Right atrium auricular region (tissue), 2 donors: ENCODE data around the gene EPHA2. TPM values are rescaled to one million over a fixed set of nuclear protein-coding genes. Genes with fewer than 3 reads are reported as not detected.

Source experiments
- DNase-seq: peaks from one replicate; pipeline ENCODE4 v3.0.0-alpha.2; 2019; ENCODE audit warnings: low spot score
- H3K27ac ChIP-seq, 2 donors: fragments of 200-600 bp; sonication (generic); 1 replicate in 1 of 2; 2 replicates in 1 of 2; pipeline ENCODE4 v1.5.1; 2016 to 2019
- H3K27me3 ChIP-seq, 2 donors: fragments of 200-600 bp; sonication (generic); one replicate each; pipeline versions ENCODE4 v1.5.1 to v1.6.0; 2017 to 2019
- H3K36me3 ChIP-seq: fragments of 200-600 bp; sonication (generic); one replicate; pipeline ENCODE4 v1.5.1; 2016
- H3K4me1 ChIP-seq, 2 donors: fragments of 200-600 bp; sonication (generic); one replicate each; pipeline versions ENCODE4 v1.5.1 to v1.6.0; 2017 to 2019
- H3K4me3 ChIP-seq, 2 donors: fragments of 200-600 bp; sonication (generic); 1 replicate in 1 of 2; 2 replicates in 1 of 2; pipeline ENCODE4 v1.5.1; 2017 to 2019; ENCODE audit warnings: mild to moderate bottlenecking in 1 of 2, moderate library complexity in 1 of 2
- H3K9me3 ChIP-seq, 2 donors: fragments of 200-600 bp; sonication (generic); one replicate each; pipeline ENCODE4 v1.5.1; 2019
- total RNA-seq, 2 donors: library from RNA; depleted of rRNA; stranded (reverse); fragments of >200 nt; gene quantifications; one replicate each; pipeline ENCODE4 v1.1.0, GENCODE V29; 2016
- TF ChIP-seq, protein P1 (sequence below), 2 donors: fragments of 200-600 bp; sonication (generic); IDR thresholded peaks; one replicate each; pipeline ENCODE4 v1.5.1; 2019; ENCODE audit warnings: antibody characterized with exemption in 2 of 2

EPHA2 gene
- total RNA-seq, 2 donors from 2014 or later: 17.5 to 43.5 TPM

DNA sequence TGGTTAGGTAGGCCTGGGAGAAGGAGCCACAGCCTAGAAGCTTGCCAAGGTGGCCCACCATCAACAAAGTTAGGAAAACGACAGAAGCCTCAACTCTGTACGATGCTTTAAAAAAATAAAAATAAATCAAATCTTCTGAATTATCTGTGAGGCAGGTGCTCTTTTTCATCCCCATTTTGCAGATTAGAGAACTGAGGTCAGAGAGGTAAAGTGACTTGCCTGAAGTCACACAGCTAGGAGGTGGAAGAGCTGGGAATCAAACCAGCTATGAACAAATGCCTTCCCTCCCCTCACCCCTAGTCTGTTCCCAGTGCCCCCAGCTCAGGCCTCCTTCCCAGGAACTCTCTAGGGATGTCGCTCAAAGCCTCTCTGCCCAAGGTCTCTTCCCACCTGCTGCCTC, 30.4 kb downstream of the EPHA2 start:
- Histone ChIP-seq H3K27ac (no peak overlapping the region), H3K27me3 (no peaks in the 10 kb centered on the region), H3K4me3 (no peak overlapping the region), H3K4me1 (peaks cover 0 to 30% of the 10 kb centered on the region in 2 donors), H3K36me3 (peaks cover 47% of the 10 kb centered on the region), H3K9me3 (no peaks in the 10 kb centered on the region)
- TF ChIP-seq, protein P1, sequence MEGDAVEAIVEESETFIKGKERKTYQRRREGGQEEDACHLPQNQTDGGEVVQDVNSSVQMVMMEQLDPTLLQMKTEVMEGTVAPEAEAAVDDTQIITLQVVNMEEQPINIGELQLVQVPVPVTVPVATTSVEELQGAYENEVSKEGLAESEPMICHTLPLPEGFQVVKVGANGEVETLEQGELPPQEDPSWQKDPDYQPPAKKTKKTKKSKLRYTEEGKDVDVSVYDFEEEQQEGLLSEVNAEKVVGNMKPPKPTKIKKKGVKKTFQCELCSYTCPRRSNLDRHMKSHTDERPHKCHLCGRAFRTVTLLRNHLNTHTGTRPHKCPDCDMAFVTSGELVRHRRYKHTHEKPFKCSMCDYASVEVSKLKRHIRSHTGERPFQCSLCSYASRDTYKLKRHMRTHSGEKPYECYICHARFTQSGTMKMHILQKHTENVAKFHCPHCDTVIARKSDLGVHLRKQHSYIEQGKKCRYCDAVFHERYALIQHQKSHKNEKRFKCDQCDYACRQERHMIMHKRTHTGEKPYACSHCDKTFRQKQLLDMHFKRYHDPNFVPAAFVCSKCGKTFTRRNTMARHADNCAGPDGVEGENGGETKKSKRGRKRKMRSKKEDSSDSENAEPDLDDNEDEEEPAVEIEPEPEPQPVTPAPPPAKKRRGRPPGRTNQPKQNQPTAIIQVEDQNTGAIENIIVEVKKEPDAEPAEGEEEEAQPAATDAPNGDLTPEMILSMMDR (IDR thresholded peaks at IDR 0.05): no peak
- no peak for DNase-seq

DNA sequence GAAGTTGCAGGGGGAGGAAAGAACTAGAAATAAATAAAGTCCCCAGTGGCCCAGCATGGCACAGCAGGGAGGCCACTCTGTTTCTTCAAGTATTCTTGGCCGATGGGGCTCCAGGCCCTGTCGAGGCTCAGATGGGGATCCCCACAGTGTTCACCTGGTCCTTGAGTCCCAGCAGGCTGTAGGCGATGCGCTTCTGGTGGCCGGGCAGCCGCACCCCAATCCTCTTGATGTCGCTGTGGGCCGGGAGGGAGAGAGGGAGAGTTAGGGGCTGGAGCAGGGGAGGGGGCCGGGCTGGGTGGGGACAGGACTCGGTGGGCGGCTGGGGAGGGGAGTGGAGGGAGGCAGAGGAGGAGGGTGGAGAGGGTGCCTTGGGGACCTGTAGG, 30.8 kb downstream of the EPHA2 start:
- H3K27ac ChIP-seq: no peak overlapping the region
- no peak for DNase-seq
- H3K9me3 ChIP-seq: no peaks in the 10 kb centered on the region
- no peak overlapping the region for H3K4me3 ChIP-seq
- peaks cover 0 to 30% of the 10 kb centered on the region in 2 donors for H3K4me1 ChIP-seq
- no peaks in the 10 kb centered on the region for H3K27me3 ChIP-seq
- H3K36me3 ChIP-seq: peaks cover 43% of the 10 kb centered on the region
- TF ChIP-seq, protein P1 (IDR thresholded peaks at IDR 0.05): no peak

DNA sequence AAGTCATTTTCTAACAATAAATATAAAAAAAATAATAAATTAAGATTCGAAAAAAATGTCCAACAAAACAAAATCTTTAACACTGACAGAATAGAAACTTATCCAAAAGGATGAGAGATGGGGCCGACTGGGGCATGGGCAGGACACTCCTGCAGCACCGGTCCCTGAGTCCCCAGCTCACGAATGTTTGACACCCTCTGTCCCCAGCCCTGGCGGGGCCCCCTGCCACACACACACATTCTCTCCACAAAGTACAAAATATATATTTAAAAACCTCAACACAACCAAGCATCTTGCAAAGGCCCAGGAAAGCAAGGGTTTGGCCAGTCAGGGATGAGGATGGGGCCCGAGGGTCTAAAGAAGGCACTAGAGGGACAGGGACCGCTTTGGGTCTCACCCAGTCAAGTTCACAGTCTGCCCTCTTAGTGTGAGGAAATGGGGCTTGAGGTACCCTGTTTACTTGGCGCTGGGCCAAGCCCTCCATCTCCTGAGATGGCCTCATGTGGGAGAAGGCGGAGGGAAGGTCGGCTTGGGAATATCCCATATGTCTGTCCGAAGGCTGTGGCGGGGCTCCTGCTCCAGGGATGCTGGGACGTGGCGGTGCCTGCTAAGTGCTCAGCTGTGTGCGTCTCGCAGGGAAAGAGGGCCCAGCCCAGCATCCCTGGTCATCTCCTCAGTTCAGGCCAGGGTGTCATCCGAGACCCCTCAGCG, 31.3 kb downstream of the EPHA2 start:
- Histone ChIP-seq H3K4me3 (no peak overlapping the region), H3K36me3 (peaks cover 38% of the 10 kb centered on the region)
- no peak for DNase-seq

DNA sequence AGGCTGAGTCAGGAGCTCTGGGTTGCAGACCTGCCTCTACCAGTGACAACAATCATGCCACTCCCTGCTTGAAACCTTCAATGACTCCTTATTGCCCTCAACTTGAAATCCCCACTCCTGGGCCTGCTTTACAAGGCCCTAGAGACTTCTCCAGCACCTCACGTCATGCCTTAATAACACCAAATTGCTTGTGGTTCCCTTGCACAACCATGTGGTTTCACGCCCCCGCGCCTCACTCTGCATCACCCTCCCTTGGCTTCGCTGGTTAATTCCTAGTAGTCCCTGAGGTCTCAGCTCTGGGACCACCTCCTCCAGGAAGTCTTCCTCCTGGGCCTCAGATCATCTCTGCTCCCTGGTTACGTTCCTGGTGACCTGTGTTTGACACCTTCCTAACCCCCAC, 33.0 kb downstream of the EPHA2 start:
- no peak overlapping the region for H3K4me3 ChIP-seq
- H3K27ac ChIP-seq: no peak overlapping the region
- no peaks in the 10 kb centered on the region for H3K9me3 ChIP-seq
- peaks cover 0 to 14% of the 10 kb centered on the region in 2 donors for H3K4me1 ChIP-seq
- no peaks in the 10 kb centered on the region for H3K27me3 ChIP-seq
- TF ChIP-seq, protein P1 (IDR thresholded peaks at IDR 0.05): no peak
- H3K36me3 ChIP-seq: peaks cover 26% of the 10 kb centered on the region
- no peak for DNase-seq

More for the DNA sequence above, 31.3 kb downstream of the EPHA2 start:
- H3K9me3 ChIP-seq: no peaks in the 10 kb centered on the region
- peaks cover 0 to 30% of the 10 kb centered on the region in 2 donors for H3K4me1 ChIP-seq
- TF ChIP-seq, protein P1 (IDR thresholded peaks at IDR 0.05): no peak
- H3K27me3 ChIP-seq: no peaks in the 10 kb centered on the region
- H3K27ac ChIP-seq: no peak overlapping the region

DNA sequence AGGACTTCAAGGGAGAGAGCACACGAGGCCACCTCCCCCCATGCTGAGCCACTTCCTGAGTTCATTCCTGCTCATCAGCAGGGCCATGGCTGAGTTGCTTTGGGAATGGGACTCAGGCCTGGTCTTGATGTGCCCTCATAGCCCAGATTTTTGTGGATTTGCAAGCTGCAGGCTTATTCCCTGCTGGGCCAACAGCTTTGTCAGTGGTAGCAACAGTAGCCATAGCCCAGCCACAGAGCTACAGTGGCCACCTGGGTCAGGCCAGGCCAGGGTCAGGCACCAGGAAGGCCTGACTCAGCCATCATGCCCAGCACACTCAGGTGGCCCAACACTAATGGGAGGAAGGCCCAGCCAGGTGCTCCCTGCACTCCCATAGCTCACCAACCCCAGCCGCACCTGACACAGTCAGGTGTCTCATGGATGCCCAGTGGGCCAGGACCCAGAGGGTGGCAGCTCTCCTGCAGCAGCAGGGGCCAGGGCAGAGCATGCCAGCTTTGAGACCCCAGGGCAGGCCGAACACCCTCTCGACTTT, 33.5 kb downstream of the EPHA2 start:
- Histone ChIP-seq H3K27ac (no peak overlapping the region), H3K9me3 (no peaks in the 10 kb centered on the region), H3K4me1 (peaks cover 0 to 9% of the 10 kb centered on the region in 2 donors), H3K36me3 (peaks cover 26% of the 10 kb centered on the region), H3K4me3 (no peak overlapping the region), H3K27me3 (no peaks in the 10 kb centered on the region)
- no peak for DNase-seq
- TF ChIP-seq, protein P1 (IDR thresholded peaks at IDR 0.05): no peak
